IMR-90 (cell line): ENCODE measurements around the gene SF3B2. TPM values are rescaled to one million over a fixed set of nuclear protein-coding genes. Genes with fewer than 3 reads are reported as not detected.
"Not testable (repeated sequence)": the region's sequence is repeated elsewhere in the genome, so short reads cannot be mapped to it uniquely, and the experiment has no call there.

Experiments used
- ATAC-seq: fragments of 200-7000 bp; cut with Tn5 transposase; 2 replicates; pipeline ENCODE4 v1.9.1; 2020; ENCODE audit warnings: low read depth, mild to moderate bottlenecking, moderate library complexity
- BruUV-seq: library from RNA; stranded (reverse); fragments of 400-500 nt; replicated peaks from 2 replicates; lab custom pipeline; 2021; lab: Mats Ljungman, UMichigan
- CTCF ChIA-PET: fragments of 300-600 bp; formaldehyde crosslinking; extraction: SDS; loops from one replicate; lab custom pipeline; 2021; ENCODE audit warnings: antibody characterized with exemption; lab: Yijun Ruan, JAX
- POLR2A ChIA-PET: fragments of 300-600 bp; sonication (Branson Sonifier 250); formaldehyde crosslinking; loops from one replicate; lab custom pipeline; 2022; ENCODE audit warnings: antibody characterized with exemption; ENCODE audit not compliant: unreplicated experiment; lab: Charles Lee
- DNase-seq: peaks from one replicate; pipeline ENCODE4 v3.0.0; 2013
- H2AFZ ChIP-seq: replicated peaks from 2 replicates; pipeline ENCODE3; 2013; ENCODE audit warnings: low read length, mild to moderate bottlenecking; ENCODE audit not compliant: poor library complexity
- H2AK5ac ChIP-seq: 2 replicates; pipeline ENCODE4 v1.6.1; 2013; ENCODE audit warnings: low read depth, low read length, inconsistent platforms
- H2AK9ac ChIP-seq: replicated peaks from 2 replicates; pipeline ENCODE3; 2013; ENCODE audit warnings: mild to moderate bottlenecking, low read depth, low read length, moderate library complexity; ENCODE audit not compliant: poor library complexity
- H2BK120ac ChIP-seq: 2 replicates; pipeline ENCODE4 v1.6.1; 2013; ENCODE audit warnings: low read depth, low read length, inconsistent platforms
- H2BK15ac ChIP-seq: 3 replicates; pipeline ENCODE4 v1.6.1; 2013; ENCODE audit warnings: low read depth, low read length, inconsistent platforms
- H2BK20ac ChIP-seq: 2 replicates; pipeline ENCODE4 v1.6.1; 2013; ENCODE audit warnings: low read depth, mild to moderate bottlenecking, inconsistent platforms, low read length, moderate library complexity
- H2BK5ac ChIP-seq: 2 replicates; pipeline ENCODE4 v1.6.1; 2013; ENCODE audit warnings: mild to moderate bottlenecking, low read depth, low read length, inconsistent platforms; ENCODE audit not compliant: poor library complexity, severe bottlenecking
- H3K14ac ChIP-seq: replicated peaks from 2 replicates; pipeline ENCODE4 v1.6.1; 2013; ENCODE audit warnings: low read depth, low read length, inconsistent platforms
- H3K18ac ChIP-seq: 2 replicates; pipeline ENCODE4 v1.6.1; 2013; ENCODE audit warnings: low read depth, low read length, control low read depth
- H3K23ac ChIP-seq: 2 replicates; pipeline ENCODE4 v1.6.1; 2013; ENCODE audit warnings: low read depth, low read length, inconsistent platforms
- H3K27ac ChIP-seq: 2 replicates; pipeline ENCODE4 v1.5.1; 2013; ENCODE audit warnings: mild to moderate bottlenecking, control low read depth, low read length; ENCODE audit not compliant: insufficient read depth
- H3K27me3 ChIP-seq: 2 replicates; pipeline ENCODE4 v1.6.1; 2013; ENCODE audit warnings: low read length; ENCODE audit not compliant: control insufficient read depth, insufficient read depth
- H3K36me3 ChIP-seq: 2 replicates; pipeline ENCODE4 v1.6.1; 2013; ENCODE audit warnings: low read length, mixed read lengths; ENCODE audit not compliant: control insufficient read depth, insufficient read depth
- H3K4ac ChIP-seq: 2 replicates; pipeline ENCODE4 v1.6.1; 2013; ENCODE audit warnings: low read depth, low read length, inconsistent platforms
- H3K4me1 ChIP-seq: 2 replicates; pipeline ENCODE4 v1.6.1; 2013; ENCODE audit warnings: low read length, mixed read lengths; ENCODE audit not compliant: control insufficient read depth, insufficient read depth
- H3K4me2 ChIP-seq: 2 replicates; pipeline ENCODE4 v1.6.1; 2013; ENCODE audit warnings: low read depth, mild to moderate bottlenecking, control low read depth, low read length, moderate library complexity
- H3K4me3 ChIP-seq: 2 replicates; pipeline ENCODE4 v1.5.1; 2013; ENCODE audit warnings: low read depth, mild to moderate bottlenecking, control low read depth, low read length, moderate library complexity; ENCODE audit not compliant: insufficient read depth
- H3K56ac ChIP-seq: 2 replicates; pipeline ENCODE4 v1.6.1; 2013; ENCODE audit warnings: low read length, inconsistent platforms; ENCODE audit not compliant: insufficient read depth; ENCODE audit errors: extremely low read depth
- H3K79me1 ChIP-seq, 2 experiments: 2 replicates each; pipeline ENCODE4 v1.6.1; 2013; ENCODE audit warnings: low read length in 2 of 2, inconsistent platforms in 1 of 2, low read depth in 1 of 2
- H3K9ac ChIP-seq: 2 replicates; pipeline ENCODE4 v1.6.1; 2013; ENCODE audit warnings: low read depth, low read length, control low read depth
- H3K9me1 ChIP-seq: 2 replicates; pipeline ENCODE4 v1.6.1; 2013; ENCODE audit warnings: low read length, inconsistent platforms; ENCODE audit not compliant: insufficient read depth
- H3K9me3 ChIP-seq: 2 replicates; pipeline ENCODE4 v1.6.1; 2013; ENCODE audit warnings: low read length; ENCODE audit not compliant: control insufficient read depth, insufficient read depth
- H4K20me1 ChIP-seq: 2 replicates; pipeline ENCODE4 v1.6.1; 2013; ENCODE audit warnings: low read length, inconsistent platforms; ENCODE audit not compliant: insufficient read depth
- H4K5ac ChIP-seq: 2 replicates; pipeline ENCODE4 v1.6.1; 2013; ENCODE audit warnings: mild to moderate bottlenecking, low read depth, low read length, control low read depth
- H4K8ac ChIP-seq, 2 experiments: 2 replicates each; pipeline ENCODE4 v1.6.1; 2013; ENCODE audit warnings: low read depth in 2 of 2, low read length in 2 of 2, control low read depth in 1 of 2, inconsistent platforms in 1 of 2
- H4K91ac ChIP-seq: 2 replicates; pipeline ENCODE4 v1.6.1; 2013; ENCODE audit warnings: low read depth, low read length, inconsistent platforms; ENCODE audit not compliant: insufficient read depth
- CEBPB ChIP-seq: IDR thresholded peaks from 2 replicates; pipeline ENCODE4 v1.6.1; 2012; ENCODE audit warnings: low read depth, low read length, improper control_type of control experiment
- FOS ChIP-seq: fragments of 150-350 bp; IDR thresholded peaks from 2 replicates; pipeline ENCODE4 v1.6.1; 2016; ENCODE audit warnings: low read depth, low read length
- WGBS, 2 experiments: methylation state at CpG; one replicate each; pipeline versions ENCODE4 v1.1.5 to v1.1.7; 2013; ENCODE audit warnings: missing lambda C conversion rate in 2 of 2; ENCODE audit not compliant: insufficient read length in 1 of 2; ENCODE audit errors: extremely low coverage in 2 of 2; 5-methylcytosine and 5-hydroxymethylcytosine counted together
- dilution Hi-C: fragments of 300-500 bp; cut with HindIII; formaldehyde crosslinking; loops from one replicate; pipeline ENCODE4 v1.14.3; 2018; ENCODE audit warnings: low sequenced_read_pairs; ENCODE audit not compliant: unreplicated experiment
- in situ Hi-C: fragments of 300-500 bp; cut with MboI; formaldehyde crosslinking; loops from 3 replicates; pipeline ENCODE4 v1.14.3; 2019; ENCODE audit warnings: low sequenced_read_pairs, inconsistent platforms, mixed read lengths
- intact Hi-C: fragments of 100-400 bp; cut with micrococcal nuclease; formaldehyde crosslinking; loops from 2 replicates; pipeline ENCODE4 v1.10.0; 2022
- polyA plus RNA-seq, 3 experiments: library from polyadenylated mRNA; depleted of rRNA; stranded (reverse); fragments of >200 nt; gene quantifications; 2 replicates each; pipeline ENCODE4 v1.2.3, GENCODE V29; 2012; ENCODE audit warnings: low replicate concordance in 1 of 3
- total RNA-seq: library from RNA; depleted of rRNA; stranded (reverse); fragments of >200 nt; gene quantifications from 2 replicates; pipeline ENCODE4 v1.2.3, GENCODE V29; 2012

The SF3B2 gene
- total and polyA plus RNA-seq, 2 of the 4 experiments (the other 2 are of a cell fraction), result 120 to 122 TPM

- Histone ChIP-seq H3K14ac (no peak overlapping the region), H3K4me2 (no peak overlapping the region), H4K91ac (no peak overlapping the region), H3K4me3 (no peak overlapping the region), H2BK120ac (no peak overlapping the region), H3K9me3 (no peaks in the 10 kb centered on the region), H3K27me3 (no peaks in the 10 kb centered on the region), H3K27ac (no peak overlapping the region), H2BK15ac (no peak overlapping the region), H3K18ac (no peak overlapping the region), H3K56ac (no peak overlapping the region), H3K36me3 (no peaks in the 10 kb centered on the region), H2AFZ (no peak overlapping the region), H4K20me1 (peaks cover 17% of the 10 kb centered on the region; the same call in 1 of the 2 replicates), H4K5ac (no peak overlapping the region), H3K4me1 (no peaks in the 10 kb centered on the region), H2BK20ac (no peak overlapping the region), H3K9me1 (no peaks in the 10 kb centered on the region), H3K79me1 (peaks cover 12 to 28% of the 10 kb centered on the region in 2 experiments), H3K9ac (no peak overlapping the region), H2AK9ac (no peak overlapping the region), H2BK5ac (no peak overlapping the region), H2AK5ac (no peak overlapping the region), H4K8ac (no peak overlapping the region), H3K23ac (no peak overlapping the region), H3K4ac (no peak overlapping the region)
- WGBS, 2 experiments, result 100% methylated on average over 3 of the region's 4 CpGs; no CpG with 5 or more reads in 1 of the 2 experiments
- BruUV-seq, result no TSS peak
- dilution Hi-C loops, result no loop called here
- POLR2A ChIA-PET, result interaction anchor here (0.6 kb wide), 1 partner anchor 10 kb away, joined by 8 read pairs; no protein-coding TSS in a partner anchor
- CTCF ChIA-PET, result no interaction called here
- DNase-seq (no peak), ATAC-seq (no peak)
- intact Hi-C loops, result no loop called here
- TF ChIP-seq CEBPB (no peak), FOS (no peak)
- in situ Hi-C loops, result no loop called here
These were observed 38.1 kb downstream of the SF3B2 start for GRCh38 chr11:66090288-66090687.

GRCh38 chr11:66092125-66092524 is 40.0 kb downstream of the SF3B2 start:
- intact Hi-C loops, H2BK5ac ChIP-seq, BruUV-seq, ATAC-seq, H3K56ac ChIP-seq, H2BK15ac ChIP-seq, H3K9me3 ChIP-seq, H3K27me3 ChIP-seq, H2AFZ ChIP-seq, H3K4me3 ChIP-seq, H3K4me1 ChIP-seq, H3K27ac ChIP-seq, dilution Hi-C loops, H3K36me3 ChIP-seq, H3K9ac ChIP-seq, H3K9me1 ChIP-seq, POLR2A ChIA-PET, H4K91ac ChIP-seq, H4K8ac ChIP-seq, H2AK9ac ChIP-seq, H2BK20ac ChIP-seq, H3K4ac ChIP-seq, in situ Hi-C loops, H3K4me2 ChIP-seq, H3K23ac ChIP-seq, H2BK120ac ChIP-seq, H3K18ac ChIP-seq, DNase-seq, H2AK5ac ChIP-seq, H4K5ac ChIP-seq, H3K14ac ChIP-seq, CTCF ChIA-PET: not testable (repeated sequence)
- H3K79me1 ChIP-seq, result peaks cover 20 to 24% of the 10 kb centered on the region in 2 experiments
- WGBS, 2 experiments, result no CpG with 5 or more reads among the region's 2 CpGs
- peaks cover 10% of the 10 kb centered on the region; the same call in 1 of the 2 replicates for H4K20me1 ChIP-seq
